ENCODE results near the gene OR2K2. TPM values are rescaled to one million over a fixed set of nuclear protein-coding genes. Genes with fewer than 3 reads are reported as not detected.
"Not testable (repeated sequence)": the region's sequence is repeated elsewhere in the genome, so short reads cannot be mapped to it uniquely, and the experiment has no call there.

The OR2K2 gene
- total RNA-seq, 1 donor from 2014 or later: not detected

DNA sequence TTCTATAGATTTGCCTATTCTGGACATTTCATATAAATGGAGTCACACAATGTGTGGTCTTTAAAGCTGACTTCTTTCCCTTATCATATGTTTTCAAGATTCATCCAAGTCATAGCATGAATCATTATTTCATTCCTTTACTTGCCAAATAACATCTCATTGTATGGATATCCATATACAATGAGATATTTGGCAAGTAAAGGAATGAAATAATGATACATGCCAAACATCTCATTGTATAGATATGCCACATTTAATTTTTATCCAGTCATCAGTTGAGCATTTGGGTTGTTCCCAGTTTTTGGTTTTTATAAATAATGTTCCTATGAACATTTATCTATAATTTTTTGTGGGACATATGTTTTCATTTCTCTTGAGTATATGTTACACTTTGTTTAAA, 20.5 kb upstream of the OR2K2 start:
- no peak for DNase-seq (ENCODE audit: low spot score)
- no peak overlapping the region for H3K27ac ChIP-seq
- no peak overlapping the region for H3K27ac Mint-ChIP-seq
- no peak overlapping the region for H2AFZ ChIP-seq (replicated peaks)
- no peak overlapping the region for H3K9ac ChIP-seq
- no peak for TF ChIP-seq EZH2 (IDR thresholded peaks at IDR 0.05)
- TF ChIP-seq EZH2phosphoT487 (IDR thresholded peaks at IDR 0.05): no peak
- no peak for TF ChIP-seq CTCF (IDR thresholded peaks at IDR 0.05)
- no peaks in the 10 kb centered on the region for H3K4me1 ChIP-seq
- H3K27me3 ChIP-seq: no peaks in the 10 kb centered on the region
- H3K4me3 ChIP-seq: no peak overlapping the region
- no peak overlapping the region for H3K4me3 Mint-ChIP-seq
- H3K9me3 ChIP-seq (ENCODE audit: low read depth): no peaks in the 10 kb centered on the region
- H3K36me3 Mint-ChIP-seq: no peaks in the 10 kb centered on the region
- H4K20me1 ChIP-seq (ENCODE audit: low read depth): no peaks in the 10 kb centered on the region
- H3K4me1 Mint-ChIP-seq: no peaks in the 10 kb centered on the region
- no peaks in the 10 kb centered on the region for H3K9me3 Mint-ChIP-seq
- no peaks in the 10 kb centered on the region for H3K79me2 ChIP-seq (ENCODE audit: low read depth)
- H3F3A ChIP-seq (ENCODE audit: low read depth): no peaks in the 10 kb centered on the region
- H3K27me3 Mint-ChIP-seq (ENCODE audit: insufficient read depth, low read depth): peaks cover 2% of the 10 kb centered on the region
- H3K4me2 ChIP-seq: no peak overlapping the region
- H3K36me3 ChIP-seq: no peaks in the 10 kb centered on the region

DNA sequence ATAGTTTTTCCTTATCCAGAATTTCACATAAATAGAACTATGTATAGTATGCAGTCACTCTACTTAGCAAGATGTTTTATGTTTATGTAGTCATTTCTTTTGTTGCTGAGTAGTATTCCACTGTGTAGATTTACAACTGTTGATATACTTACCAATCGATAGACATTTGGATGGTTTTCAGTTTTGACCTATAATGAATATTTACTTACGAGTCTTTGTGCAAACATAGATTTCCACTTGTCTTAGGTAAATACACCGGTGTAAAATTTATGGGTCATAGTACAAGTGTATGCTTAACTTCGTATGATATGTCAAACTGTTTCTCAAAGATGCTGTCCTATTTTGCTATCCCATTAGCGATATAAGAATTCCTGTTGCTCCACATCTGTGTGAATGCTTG, 19.7 kb upstream of the OR2K2 start:
- Mint-ChIP-seq H3K27me3 (ENCODE audit: insufficient read depth, low read depth) (no peaks in the 10 kb centered on the region), H3K4me1 (no peaks in the 10 kb centered on the region), H3K36me3 (no peaks in the 10 kb centered on the region), H3K9me3 (no peaks in the 10 kb centered on the region), H3K27ac (no peak overlapping the region), H3K4me3 (no peak overlapping the region)
- H3K79me2 ChIP-seq (ENCODE audit: low read depth): no peaks in the 10 kb centered on the region
- H3K27me3 ChIP-seq: no peaks in the 10 kb centered on the region
- H4K20me1 ChIP-seq (ENCODE audit: low read depth): no peaks in the 10 kb centered on the region
- no peaks in the 10 kb centered on the region for H3K9me3 ChIP-seq (ENCODE audit: low read depth)
- DNase-seq (ENCODE audit: low spot score): no peak
- no peak overlapping the region for H3K27ac ChIP-seq
- no peak overlapping the region for H3K4me2 ChIP-seq
- no peaks in the 10 kb centered on the region for H3K36me3 ChIP-seq
- H3K9ac ChIP-seq: no peak overlapping the region
- H2AFZ ChIP-seq (replicated peaks): no peak overlapping the region
- H3F3A ChIP-seq (ENCODE audit: low read depth): no peaks in the 10 kb centered on the region
- no peak for TF ChIP-seq CTCF (IDR thresholded peaks at IDR 0.05)
- no peak for TF ChIP-seq EZH2 (IDR thresholded peaks at IDR 0.05)
- TF ChIP-seq EZH2phosphoT487 (IDR thresholded peaks at IDR 0.05): no peak
- no peaks in the 10 kb centered on the region for H3K4me1 ChIP-seq
- no peak overlapping the region for H3K4me3 ChIP-seq

GRCh38 chr9:111348821-111349271, 18.8 kb upstream of the OR2K2 start:
- Histone ChIP-seq H3K27me3 (no peaks in the 10 kb centered on the region), H3F3A (ENCODE audit: low read depth) (no peaks in the 10 kb centered on the region), H2AFZ (replicated peaks) (no peak overlapping the region), H3K4me1 (no peaks in the 10 kb centered on the region), H4K20me1 (ENCODE audit: low read depth) (no peaks in the 10 kb centered on the region), H3K79me2 (ENCODE audit: low read depth) (no peaks in the 10 kb centered on the region), H3K36me3 (no peaks in the 10 kb centered on the region), H3K9ac (no peak overlapping the region), H3K9me3 (ENCODE audit: low read depth) (no peaks in the 10 kb centered on the region), H3K4me3 (no peak overlapping the region), H3K4me2 (no peak overlapping the region), H3K27ac (no peak overlapping the region)
- H3K9me3 Mint-ChIP-seq: no peaks in the 10 kb centered on the region
- H3K4me1 Mint-ChIP-seq: no peaks in the 10 kb centered on the region
- DNase-seq (ENCODE audit: low spot score): no peak
- H3K27ac Mint-ChIP-seq: no peak overlapping the region
- no peaks in the 10 kb centered on the region for H3K36me3 Mint-ChIP-seq
- H3K4me3 Mint-ChIP-seq: no peak overlapping the region
- no peaks in the 10 kb centered on the region for H3K27me3 Mint-ChIP-seq (ENCODE audit: insufficient read depth, low read depth)
- TF ChIP-seq CTCF (IDR thresholded peaks at IDR 0.05) (no peak), EZH2phosphoT487 (IDR thresholded peaks at IDR 0.05) (no peak), EZH2 (IDR thresholded peaks at IDR 0.05) (no peak)

- not testable (repeated sequence) for H3K4me1 ChIP-seq; H3K4me3 Mint-ChIP-seq; H3F3A ChIP-seq (ENCODE audit: low read depth); DNase-seq (ENCODE audit: low spot score); H3K79me2 ChIP-seq (ENCODE audit: low read depth); H3K27me3 ChIP-seq; H3K4me3 ChIP-seq; H3K4me2 ChIP-seq; H3K9me3 ChIP-seq (ENCODE audit: low read depth); H3K9me3 Mint-ChIP-seq; H3K36me3 ChIP-seq; H3K4me1 Mint-ChIP-seq; H4K20me1 ChIP-seq (ENCODE audit: low read depth); H3K9ac ChIP-seq; H3K27ac ChIP-seq; H3K27me3 Mint-ChIP-seq (ENCODE audit: insufficient read depth, low read depth); H3K27ac Mint-ChIP-seq; H3K36me3 Mint-ChIP-seq
- peak overlapping the region; percentile 38 for H2AFZ ChIP-seq (replicated peaks)
These were observed 4.4 kb upstream of the OR2K2 start for GRCh38 chr9:111334318-111334863.

All from neural progenitor cell (in vitro differentiated cells).